ENCODE data around the gene RAB9A.

RAB9A gene

DNA sequence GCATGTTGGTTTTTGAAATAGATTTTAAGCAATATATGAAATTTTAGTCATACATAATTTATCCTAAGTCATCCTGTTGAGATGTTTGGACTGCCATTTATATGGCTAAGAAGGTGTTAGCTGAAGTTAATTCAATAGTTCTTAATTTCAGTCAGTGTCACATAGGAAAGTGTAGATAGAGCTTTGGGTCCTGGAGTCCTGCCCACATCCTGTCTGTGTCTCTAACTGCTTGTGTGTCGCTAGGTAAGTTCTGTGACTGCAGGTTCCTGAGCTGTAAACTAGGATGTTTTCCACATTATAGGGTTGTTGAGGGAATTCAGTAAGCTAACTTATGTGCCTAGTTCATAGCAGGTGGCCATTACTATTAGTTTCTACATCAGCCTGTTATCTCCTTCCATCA, 66.3 kb downstream of the RAB9A start:
- Histone ChIP-seq H3K27ac (no peak overlapping the region), H3K4me3 (ENCODE audit: low read depth, low read length) (no peak overlapping the region), H3K36me3 (replicated peaks) (peaks cover 16% of the 10 kb centered on the region), H3K27me3 (replicated peaks) (no peaks in the 10 kb centered on the region)
- in situ Hi-C loops (cut with HindIII; ENCODE audit: low pct_ligation_motif_present, low sequenced_read_pairs): no loop called here
- TF ChIP-seq CTCF (IDR thresholded peaks at IDR 0.05; ENCODE audit: low read depth, low read length, missing control alignments): no peak
- no peak for DNase-seq

DNA sequence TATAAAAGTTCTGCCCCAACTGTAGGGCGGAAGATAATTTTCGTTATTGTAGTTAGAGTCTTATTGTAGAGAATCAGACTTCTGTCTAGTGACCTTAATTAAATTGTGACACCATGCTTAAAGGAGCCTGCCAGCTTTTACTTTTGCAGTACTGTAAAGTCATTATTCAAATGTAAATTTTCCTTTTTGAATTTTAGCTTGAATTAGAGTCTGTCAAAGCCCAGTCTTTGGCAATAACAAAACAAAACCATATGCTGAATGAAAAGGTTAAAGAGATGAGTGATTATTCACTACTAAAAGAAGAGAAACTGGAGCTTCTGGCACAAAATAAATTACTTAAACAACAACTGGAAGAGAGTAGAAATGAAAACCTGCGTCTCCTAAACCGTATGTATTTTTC, 67.5 kb downstream of the RAB9A start:
- TF ChIP-seq CTCF (IDR thresholded peaks at IDR 0.05; ENCODE audit: low read depth, low read length, missing control alignments): no peak
- in situ Hi-C loops (cut with HindIII; ENCODE audit: low pct_ligation_motif_present, low sequenced_read_pairs): no loop called here
- Histone ChIP-seq H3K36me3 (replicated peaks) (peaks cover 14% of the 10 kb centered on the region), H3K27ac (no peak overlapping the region), H3K4me3 (ENCODE audit: low read depth, low read length) (no peak overlapping the region), H3K27me3 (replicated peaks) (no peaks in the 10 kb centered on the region)
- DNase-seq: no peak

DNA sequence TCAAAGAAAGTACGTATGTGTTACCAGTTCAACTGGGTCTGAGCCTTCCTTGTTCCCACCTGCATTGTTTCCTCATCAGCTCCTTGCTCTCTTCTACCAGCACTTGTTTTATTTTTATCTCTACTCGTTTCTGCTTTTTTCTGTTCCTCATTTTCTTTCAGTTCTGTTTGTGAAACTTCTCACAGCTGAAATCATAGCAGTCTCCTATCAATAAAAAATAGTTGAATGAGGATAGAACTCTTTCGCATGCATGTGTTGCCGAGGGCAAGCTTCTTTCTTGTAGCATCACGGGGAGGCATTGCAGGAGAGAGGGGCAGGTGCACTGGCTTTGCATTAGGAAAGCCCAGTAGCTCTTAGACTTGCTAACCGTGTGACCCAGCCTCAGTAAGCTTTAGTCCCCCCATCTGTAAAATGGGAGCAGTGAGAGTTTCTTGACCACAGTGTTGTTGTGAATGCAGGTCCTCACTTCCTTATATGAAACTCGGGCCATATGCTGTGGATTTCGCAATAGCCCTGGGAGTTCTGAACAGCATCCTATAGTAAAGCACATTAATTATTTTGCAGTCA, 70.3 kb downstream of the RAB9A start:
- peaks cover 17% of the 10 kb centered on the region for H3K36me3 ChIP-seq (replicated peaks)

More for the DNA sequence above, 70.3 kb downstream of the RAB9A start:
- Histone ChIP-seq H3K27me3 (replicated peaks) (no peaks in the 10 kb centered on the region), H3K27ac (no peak overlapping the region), H3K4me3 (ENCODE audit: low read depth, low read length) (no peak overlapping the region)
- TF ChIP-seq CTCF (IDR thresholded peaks at IDR 0.05; ENCODE audit: low read depth, low read length, missing control alignments): no peak
- in situ Hi-C loops (cut with HindIII; ENCODE audit: low pct_ligation_motif_present, low sequenced_read_pairs): no loop called here
- no peak for DNase-seq

Data from brain microvascular endothelial cell (primary cell).